Adrenal gland (tissue), 12 donors: Measurements from ENCODE around the gene ANKRD17. TPM values are rescaled to one million over a fixed set of nuclear protein-coding genes. Genes with fewer than 3 reads are reported as not detected.

Experiments
- DNase-seq, 7 donors: peaks; one replicate each; pipeline ENCODE4 v3.0.0-alpha.2; 2019 to 2020
- H3K27ac ChIP-seq, 5 donors: fragments of 200-600 bp; sonication (generic) in 4 of 5; 1 replicate in 3 of 5; 2 replicates in 2 of 5; pipeline versions ENCODE4 v1.5.1 to v1.8.0; 2016 to 2020; ENCODE audit warnings: mild to moderate bottlenecking in 1 of 5
- H3K27me3 ChIP-seq: fragments of 200-600 bp; 2 replicates; pipeline ENCODE4 v1.8.0; 2021
- H3K36me3 ChIP-seq, 2 donors: fragments of 200-600 bp; replicated peaks in 1 of 2; 1 replicate in 1 of 2; 2 replicates in 1 of 2; pipeline versions ENCODE4 v1.5.1 to v1.8.0; 2018 to 2022
- H3K4me1 ChIP-seq, 2 donors: fragments of 200-600 bp; replicated peaks in 1 of 2; 1 replicate in 1 of 2; 2 replicates in 1 of 2; pipeline versions ENCODE4 v1.5.1 to v1.8.0; 2018 to 2021
- H3K4me3 ChIP-seq, 4 donors: fragments of 200-600 bp; sonication (generic) in 3 of 4; one replicate each; pipeline ENCODE4 v1.5.1; 2016 to 2018
- H3K9me3 ChIP-seq, 3 donors: fragments of 200-600 bp; sonication (generic) in 1 of 3; replicated peaks in 1 of 3; 1 replicate in 2 of 3; 2 replicates in 1 of 3; pipeline versions ENCODE4 v1.5.1 to v1.8.0; 2016 to 2021
- POLR2A ChIP-seq, 2 donors: fragments of 450-650 bp; IDR thresholded peaks; one replicate each; pipeline ENCODE4 v1.6.1; 2017; ENCODE audit warnings: antibody characterized with exemption in 2 of 2, mild to moderate bottlenecking in 2 of 2, moderate library complexity in 1 of 2
- WGBS, 4 donors: extraction: QIAGEN DNeasy Blood & Tissue Kit in 2 of 4; methylation state at CpG; one replicate each; pipeline versions ENCODE4 v1.1.5 to v1.1.7; 2013 to 2017; 5-methylcytosine and 5-hydroxymethylcytosine counted together
- intact Hi-C, 2 donors: fragments of 100-400 bp; cut with DNase I; formaldehyde crosslinking; loops; one replicate each; pipeline versions ENCODE4 v1.14.1 to v1.15.0; 2022 to 2023
- polyA plus RNA-seq, 3 donors: library from polyadenylated mRNA; stranded (reverse); fragments of 200-250 nt in 2 of 3; fragments of 350-450 nt in 1 of 3; fragmentation: Illumina TruSeq in 1 of 3; extraction: RNeasy Lipid Tissue Mini Kit (QIAGEN cat#74804) in 1 of 3; gene quantifications; one replicate each; pipeline ENCODE4 v1.2.3, GENCODE V29; 2013 to 2014
- total RNA-seq, 9 donors: library from RNA; depleted of rRNA in 4 of 9; stranded (reverse); fragments of >200 nt in 4 of 9; fragments of 120-200 nt in 1 of 9; fragmentation: NEBNext Ultra II Directional in 1 of 9; extraction: Animal tissue kit (Norgen Biotek cat#: 25700) in 1 of 9; gene quantifications; one replicate each; pipeline versions ENCODE4 v1.1.0 to v1.2.4, GENCODE V29; 2013 to 2023
- TF ChIP-seq, protein P1 (sequence below), 6 experiments: fragments of 450-650 bp in 4 of 6; fragments of 200-600 bp in 2 of 6; sonication (generic) in 1 of 6; IDR thresholded peaks; 1 replicate in 5 of 6; 2 replicates in 1 of 6; pipeline versions ENCODE4 v1.5.1 to v1.8.0; 2016 to 2021; ENCODE audit warnings: antibody characterized with exemption in 6 of 6, mild to moderate bottlenecking in 2 of 6, moderate library complexity in 1 of 6
- donor health status: healthy with polysubstance abuse.
- donor health status: Bipolar disorder and iron deficiency.
- donor health status: DM: yes; HTN: yes; CAD: no.
- donor health status: DM: no; HTN: no; CAD: no.
- donor health status: DM: no; HTN: no; CAD: no.
- donor health status: DM: yes; HTN: yes; CAD: no.

The ANKRD17 gene
- total and polyA plus RNA-seq, 12 donors, result 13.3 to 66.3 (median 51.3) TPM

DNA sequence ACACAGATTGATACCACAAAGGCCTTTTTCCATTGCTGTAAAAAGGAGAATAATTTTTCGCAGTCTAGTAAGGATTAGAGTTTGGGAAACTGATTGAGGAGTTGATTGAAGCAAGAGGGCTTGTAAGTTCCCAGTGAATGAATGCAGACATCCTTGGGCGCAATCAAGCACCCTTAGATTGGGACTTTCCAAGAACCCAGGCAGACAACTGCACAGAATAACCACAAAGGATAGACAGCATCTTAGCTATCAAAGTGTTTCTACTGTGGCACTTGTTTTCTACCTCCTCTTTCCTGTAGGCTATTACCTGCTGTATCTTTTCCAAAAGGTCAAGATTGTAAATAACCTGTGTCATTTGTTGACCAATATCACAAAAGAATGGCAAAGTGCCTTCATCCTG, 191.7 kb downstream of the ANKRD17 start:
- TF ChIP-seq, protein P1, sequence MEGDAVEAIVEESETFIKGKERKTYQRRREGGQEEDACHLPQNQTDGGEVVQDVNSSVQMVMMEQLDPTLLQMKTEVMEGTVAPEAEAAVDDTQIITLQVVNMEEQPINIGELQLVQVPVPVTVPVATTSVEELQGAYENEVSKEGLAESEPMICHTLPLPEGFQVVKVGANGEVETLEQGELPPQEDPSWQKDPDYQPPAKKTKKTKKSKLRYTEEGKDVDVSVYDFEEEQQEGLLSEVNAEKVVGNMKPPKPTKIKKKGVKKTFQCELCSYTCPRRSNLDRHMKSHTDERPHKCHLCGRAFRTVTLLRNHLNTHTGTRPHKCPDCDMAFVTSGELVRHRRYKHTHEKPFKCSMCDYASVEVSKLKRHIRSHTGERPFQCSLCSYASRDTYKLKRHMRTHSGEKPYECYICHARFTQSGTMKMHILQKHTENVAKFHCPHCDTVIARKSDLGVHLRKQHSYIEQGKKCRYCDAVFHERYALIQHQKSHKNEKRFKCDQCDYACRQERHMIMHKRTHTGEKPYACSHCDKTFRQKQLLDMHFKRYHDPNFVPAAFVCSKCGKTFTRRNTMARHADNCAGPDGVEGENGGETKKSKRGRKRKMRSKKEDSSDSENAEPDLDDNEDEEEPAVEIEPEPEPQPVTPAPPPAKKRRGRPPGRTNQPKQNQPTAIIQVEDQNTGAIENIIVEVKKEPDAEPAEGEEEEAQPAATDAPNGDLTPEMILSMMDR (IDR thresholded peaks at IDR 0.05), result no peak
- no peak for TF ChIP-seq POLR2A (IDR thresholded peaks at IDR 0.05)
- Histone ChIP-seq H3K4me3 (no peak overlapping the region), H3K27ac (no peak overlapping the region), H3K9me3 (no peaks in the 10 kb centered on the region), H3K27me3 (no peaks in the 10 kb centered on the region), H3K4me1 (peaks cover 7 to 15% of the 10 kb centered on the region in 2 donors), H3K36me3 (peaks cover 0 to under 1% of the 10 kb centered on the region in 2 donors)
- intact Hi-C loops, result loop anchor here (10.0 kb wide), 2 partner anchors 188 to 198 kb away; partner anchors contain the start of gene ANKRD17 (in 1 of the 2)
- DNase-seq, result no peak
- 94 to 97% (median 96%) methylated on average over 2 of the region's 2 CpGs for WGBS, 4 donors

DNA sequence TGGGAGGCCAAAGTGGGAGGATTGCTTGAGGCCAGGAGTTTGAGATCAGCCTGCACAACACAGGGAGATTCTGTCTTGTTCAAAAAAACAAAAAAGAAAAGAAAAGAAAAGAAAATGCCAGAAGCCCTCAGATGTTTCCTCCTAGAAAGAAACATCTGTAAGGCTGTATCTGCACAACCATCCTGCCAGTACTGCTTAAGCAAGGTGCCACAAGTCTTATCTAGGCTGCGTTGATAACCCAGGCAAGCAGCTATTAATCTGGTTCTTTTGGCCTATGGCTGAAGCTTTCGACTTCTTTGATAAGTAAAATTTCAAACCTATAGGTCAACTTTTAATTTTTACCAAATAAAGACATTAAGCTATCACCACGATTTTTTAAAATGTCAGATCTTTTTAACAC, 192.2 kb downstream of the ANKRD17 start:
- WGBS, 4 donors, result 85 to 88% (median 85%) methylated on average over 3 of the region's 3 CpGs
- no peak for TF ChIP-seq POLR2A (IDR thresholded peaks at IDR 0.05)
- TF ChIP-seq, protein P1 (IDR thresholded peaks at IDR 0.05), result no peak
- peaks cover 0 to 5% of the 10 kb centered on the region in 2 donors for H3K36me3 ChIP-seq
- no peaks in the 10 kb centered on the region for H3K27me3 ChIP-seq
- H3K9me3 ChIP-seq, result no peaks in the 10 kb centered on the region
- DNase-seq, result no peak
- H3K4me1 ChIP-seq, result peaks cover 7 to 15% of the 10 kb centered on the region in 2 donors
- H3K4me3 ChIP-seq, result no peak overlapping the region
- no peak overlapping the region for H3K27ac ChIP-seq
- intact Hi-C loops, result loop anchor here (10.0 kb wide), 2 partner anchors 188 to 198 kb away; partner anchors contain the start of gene ANKRD17 (in 1 of the 2)

DNA sequence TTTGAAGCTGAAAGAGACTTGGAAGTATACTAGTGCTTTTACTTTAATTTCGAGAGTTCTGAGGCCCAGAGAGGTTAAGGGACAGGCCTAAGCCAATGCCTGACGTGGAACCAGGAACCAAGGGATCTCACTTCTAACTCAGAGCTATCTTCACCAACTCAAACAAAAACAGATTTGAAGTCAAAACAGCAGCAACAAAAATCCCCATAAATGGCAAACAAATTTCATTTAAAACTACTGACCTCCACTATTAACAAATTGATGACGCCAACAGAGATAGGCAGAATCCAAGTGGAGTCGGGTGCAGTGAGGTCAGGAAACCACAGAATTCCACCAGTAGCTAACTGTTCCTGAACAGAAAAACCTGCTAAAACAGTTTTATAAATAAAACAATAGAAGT, 194.1 kb downstream of the ANKRD17 start:
- H3K36me3 ChIP-seq, result peaks cover 0 to 24% of the 10 kb centered on the region in 2 donors
- no peak overlapping the region for H3K4me3 ChIP-seq
- peaks cover 7 to 11% of the 10 kb centered on the region in 2 donors for H3K4me1 ChIP-seq
- WGBS, 4 donors, result 72 to 90% (median 82%) methylated on average over 4 of the region's 4 CpGs
- intact Hi-C loops, result loop anchor here (10.0 kb wide), 2 partner anchors 190 to 200 kb away; partner anchors contain the start of gene ANKRD17 (in 1 of the 2)
- H3K9me3 ChIP-seq, result no peaks in the 10 kb centered on the region
- H3K27ac ChIP-seq, result no peak overlapping the region
- H3K27me3 ChIP-seq, result no peaks in the 10 kb centered on the region
- DNase-seq, result no peak
- TF ChIP-seq, protein P1 (IDR thresholded peaks at IDR 0.05), result no peak
- TF ChIP-seq POLR2A (IDR thresholded peaks at IDR 0.05), result no peak

DNA sequence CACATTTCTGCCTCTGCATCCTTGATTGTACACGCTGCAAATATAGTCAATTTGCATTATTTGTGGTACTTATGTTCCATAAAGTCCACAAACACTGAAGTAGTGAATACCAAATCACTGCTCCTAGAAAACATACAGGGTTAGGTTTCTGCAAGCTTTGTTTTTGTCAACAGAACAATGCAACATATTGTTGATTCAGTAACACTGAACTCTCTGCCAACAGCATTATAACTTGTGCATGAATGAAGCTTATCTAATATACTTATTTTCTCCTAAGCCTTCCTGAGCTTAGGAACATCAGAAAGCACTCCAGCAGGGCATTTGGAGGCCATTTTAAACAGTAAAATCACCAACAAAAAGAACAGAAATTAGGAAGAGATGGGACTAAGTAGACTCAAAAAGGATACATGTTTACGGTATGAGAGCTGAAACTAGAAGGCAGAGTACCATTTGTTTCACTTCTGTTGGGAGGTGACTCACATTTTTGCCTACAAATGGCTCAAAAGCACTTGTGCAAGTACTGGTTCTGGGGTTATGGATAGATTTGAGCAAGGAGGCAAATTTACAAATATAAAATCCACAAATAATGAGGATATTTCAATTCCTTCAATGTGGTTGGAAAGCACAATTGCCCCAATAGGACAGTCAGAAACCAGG, 203.2 kb downstream of the ANKRD17 start:
- peaks cover 0 to 53% of the 10 kb centered on the region in 2 donors for H3K36me3 ChIP-seq
- H3K27ac ChIP-seq, result no peak overlapping the region
- no peaks in the 10 kb centered on the region for H3K4me1 ChIP-seq
- H3K4me3 ChIP-seq, result no peak overlapping the region
- 66 to 95% (median 88%) methylated on average over 2 of the region's 2 CpGs for WGBS, 4 donors
- no peaks in the 10 kb centered on the region for H3K9me3 ChIP-seq
- intact Hi-C loops, result no loop called here
- H3K27me3 ChIP-seq, result no peaks in the 10 kb centered on the region
- no peak for TF ChIP-seq POLR2A (IDR thresholded peaks at IDR 0.05)
- TF ChIP-seq, protein P1 (IDR thresholded peaks at IDR 0.05), result no peak
- DNase-seq, result no peak
